ENCODE results near the gene LPP. TPM values are rescaled to one million over a fixed set of nuclear protein-coding genes. Genes with fewer than 3 reads are reported as not detected.

Gene LPP
- total and polyA plus RNA-seq, 2 of the 13 experiments (the other 11 are each of a cell fraction or from before 2014, with no cell fraction given), result 19.2 to 29.9 TPM

GRCh38 chr3:188553569-188553968, 399.6 kb downstream of the LPP start (continued):
- TF ChIP-seq NONO (IDR thresholded peaks at IDR 0.05) (no peak), NONO (CRISPR knock-in tag; conservative IDR thresholded peaks at IDR 0.05) (no peak)
- TF ChIP-seq, protein P1, sequence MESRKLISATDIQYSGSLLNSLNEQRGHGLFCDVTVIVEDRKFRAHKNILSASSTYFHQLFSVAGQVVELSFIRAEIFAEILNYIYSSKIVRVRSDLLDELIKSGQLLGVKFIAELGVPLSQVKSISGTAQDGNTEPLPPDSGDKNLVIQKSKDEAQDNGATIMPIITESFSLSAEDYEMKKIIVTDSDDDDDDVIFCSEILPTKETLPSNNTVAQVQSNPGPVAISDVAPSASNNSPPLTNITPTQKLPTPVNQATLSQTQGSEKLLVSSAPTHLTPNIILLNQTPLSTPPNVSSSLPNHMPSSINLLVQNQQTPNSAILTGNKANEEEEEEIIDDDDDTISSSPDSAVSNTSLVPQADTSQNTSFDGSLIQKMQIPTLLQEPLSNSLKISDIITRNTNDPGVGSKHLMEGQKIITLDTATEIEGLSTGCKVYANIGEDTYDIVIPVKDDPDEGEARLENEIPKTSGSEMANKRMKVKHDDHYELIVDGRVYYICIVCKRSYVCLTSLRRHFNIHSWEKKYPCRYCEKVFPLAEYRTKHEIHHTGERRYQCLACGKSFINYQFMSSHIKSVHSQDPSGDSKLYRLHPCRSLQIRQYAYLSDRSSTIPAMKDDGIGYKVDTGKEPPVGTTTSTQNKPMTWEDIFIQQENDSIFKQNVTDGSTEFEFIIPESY (CRISPR knock-in tag; IDR thresholded peaks at IDR 0.05), result no peak

DNA sequence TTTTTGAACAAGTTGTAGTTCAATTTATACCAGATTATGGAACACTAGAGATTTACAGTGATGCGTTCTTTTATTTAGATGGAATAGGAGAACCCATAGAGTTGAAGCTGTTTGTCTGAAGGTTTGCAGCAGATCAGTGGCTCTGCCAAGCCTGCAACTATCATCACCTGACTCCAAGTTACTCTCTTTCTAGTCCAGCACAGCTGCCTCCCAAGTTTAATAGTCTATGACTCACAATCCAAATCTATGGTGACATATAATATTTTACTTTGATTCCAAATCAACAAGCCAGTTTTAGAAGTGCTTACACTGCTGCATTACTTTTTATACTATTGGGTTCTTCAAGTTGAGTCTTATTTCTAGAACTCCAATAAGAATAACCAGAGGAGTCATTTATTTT, 400.4 kb downstream of the LPP start:
- Histone ChIP-seq H3K9me3 (ENCODE audit: low read length) (no peaks in the 10 kb centered on the region), H3K27me3 (ENCODE audit: control insufficient read depth in 1 of 2, insufficient read depth in 2 of 2, low read length in 2 of 2) (no peaks in the 10 kb centered on the region), H3K36me3 (replicated peaks in 1 of 2; ENCODE audit: control insufficient read depth in 1 of 2, insufficient read depth in 2 of 2, low read length in 2 of 2) (no peaks in the 10 kb centered on the region; a peak in 1 of 5 replicates), H3K4me3 (replicated peaks in 1 of 3; ENCODE audit: insufficient read depth in 1 of 3, low read depth in 2 of 3, low read length in 3 of 3) (no peak overlapping the region), H3K4me1 (ENCODE audit: insufficient read depth, low read length) (peaks cover 17% of the 10 kb centered on the region), H3K27ac (ENCODE audit: extremely low read length, insufficient read depth, low read length) (no peak overlapping the region), H2AFZ (ENCODE audit: low read length) (no peak overlapping the region), H3K79me2 (ENCODE audit: insufficient read depth, low read length) (no peaks in the 10 kb centered on the region), H3K9ac (ENCODE audit: insufficient read depth, low read depth, low read length) (no peak overlapping the region), H3K4me2 (ENCODE audit: low read depth, low read length) (no peak overlapping the region), H4K20me1 (ENCODE audit: insufficient read depth, low read length) (no peaks in the 10 kb centered on the region)
- FAIRE-seq (no peak), ATAC-seq (no peak), DNase-seq (ENCODE audit: low spot score) (no peak)
- intact Hi-C loops (cut with micrococcal nuclease; ENCODE audit: unreplicated experiment), result no loop called here
- POLR2A ChIA-PET, result no interaction called here
- 100% methylated on average over 1 of the region's 1 CpG for WGBS (ENCODE audit: low lambda C conversion rate)
- no TSS peak for BruUV-seq (replicated peaks)
- TF ChIP-seq ZMAT3 (CRISPR knock-in tag; conservative IDR thresholded peaks at IDR 0.05) (no peak), ZNF607 (CRISPR knock-in tag; IDR thresholded peaks at IDR 0.05; ENCODE audit: borderline replicate concordance) (no peak), STAT5B (CRISPR knock-in tag; IDR thresholded peaks at IDR 0.05) (no peak), ZFP90 (CRISPR knock-in tag; IDR thresholded peaks at IDR 0.05; ENCODE audit: borderline replicate concordance) (no peak), SMAD9 (CRISPR knock-in tag; IDR thresholded peaks at IDR 0.05) (no peak), GATA4 (IDR thresholded peaks at IDR 0.05; ENCODE audit: borderline replicate concordance, low read depth) (no peak), AGO2 (optimal IDR thresholded peaks at IDR 0.05; ENCODE audit: low read depth, low read length) (no peak)
- in situ Hi-C loops (cut with HindIII; ENCODE audit: extremely low pct_ligation_motif_present, low pct_unique_long_range_greater_than_20kb), result no loop called here
- CTCF ChIA-PET (ENCODE audit: low intra/inter-chr PET ratio, low total read pairs), result no interaction called here
